GM12891 (cell line): ENCODE results near the gene RASGRF1. TPM values are rescaled to one million over a fixed set of nuclear protein-coding genes. Genes with fewer than 3 reads are reported as not detected.

Experiments
- DNase-seq: peaks from one replicate; pipeline ENCODE4 v3.0.0; 2011; ENCODE audit warnings: low spot score; ENCODE audit not compliant: insufficient read length
- FAIRE-seq: peaks from 2 replicates; lab custom pipeline; 2011; peaks lifted over from hg19 to GRCh38; lab: Jason Lieb, UNC
- PAX5 ChIP-seq: IDR thresholded peaks from 2 replicates; pipeline ENCODE4 v1.6.1; 2011; ENCODE audit warnings: low read length, moderate library complexity, mild to moderate bottlenecking; ENCODE audit not compliant: insufficient read depth, severe bottlenecking
- POLR2A ChIP-seq: IDR thresholded peaks from 2 replicates; pipeline ENCODE4 v1.6.1; 2011; ENCODE audit warnings: low read depth, low read length, control low read depth
- POLR2AphosphoS5 ChIP-seq: IDR thresholded peaks from 2 replicates; pipeline ENCODE4 v1.6.1; 2011; ENCODE audit warnings: low read depth, low read length, control low read depth
- POU2F2 ChIP-seq: IDR thresholded peaks from 2 replicates; pipeline ENCODE4 v1.6.1; 2011; ENCODE audit warnings: low read depth, mild to moderate bottlenecking, control low read depth, low read length, moderate library complexity
- SPI1 ChIP-seq: IDR thresholded peaks from 2 replicates; pipeline ENCODE4 v1.6.1; 2011; ENCODE audit warnings: low read depth, low read length, control low read depth
- TAF1 ChIP-seq: IDR thresholded peaks from 2 replicates; pipeline ENCODE4 v1.6.1; 2011; ENCODE audit warnings: low read depth, low read length, control low read depth
- polyA plus RNA-seq: library from polyadenylated mRNA; unstranded; fragments of >200 nt; gene quantifications from one replicate; pipeline ENCODE4 v1.2.1, GENCODE V29; 2012; ENCODE audit warnings: low read depth, missing spikeins, inconsistent platforms; ENCODE audit not compliant: missing spikeins

Gene RASGRF1, protein sequence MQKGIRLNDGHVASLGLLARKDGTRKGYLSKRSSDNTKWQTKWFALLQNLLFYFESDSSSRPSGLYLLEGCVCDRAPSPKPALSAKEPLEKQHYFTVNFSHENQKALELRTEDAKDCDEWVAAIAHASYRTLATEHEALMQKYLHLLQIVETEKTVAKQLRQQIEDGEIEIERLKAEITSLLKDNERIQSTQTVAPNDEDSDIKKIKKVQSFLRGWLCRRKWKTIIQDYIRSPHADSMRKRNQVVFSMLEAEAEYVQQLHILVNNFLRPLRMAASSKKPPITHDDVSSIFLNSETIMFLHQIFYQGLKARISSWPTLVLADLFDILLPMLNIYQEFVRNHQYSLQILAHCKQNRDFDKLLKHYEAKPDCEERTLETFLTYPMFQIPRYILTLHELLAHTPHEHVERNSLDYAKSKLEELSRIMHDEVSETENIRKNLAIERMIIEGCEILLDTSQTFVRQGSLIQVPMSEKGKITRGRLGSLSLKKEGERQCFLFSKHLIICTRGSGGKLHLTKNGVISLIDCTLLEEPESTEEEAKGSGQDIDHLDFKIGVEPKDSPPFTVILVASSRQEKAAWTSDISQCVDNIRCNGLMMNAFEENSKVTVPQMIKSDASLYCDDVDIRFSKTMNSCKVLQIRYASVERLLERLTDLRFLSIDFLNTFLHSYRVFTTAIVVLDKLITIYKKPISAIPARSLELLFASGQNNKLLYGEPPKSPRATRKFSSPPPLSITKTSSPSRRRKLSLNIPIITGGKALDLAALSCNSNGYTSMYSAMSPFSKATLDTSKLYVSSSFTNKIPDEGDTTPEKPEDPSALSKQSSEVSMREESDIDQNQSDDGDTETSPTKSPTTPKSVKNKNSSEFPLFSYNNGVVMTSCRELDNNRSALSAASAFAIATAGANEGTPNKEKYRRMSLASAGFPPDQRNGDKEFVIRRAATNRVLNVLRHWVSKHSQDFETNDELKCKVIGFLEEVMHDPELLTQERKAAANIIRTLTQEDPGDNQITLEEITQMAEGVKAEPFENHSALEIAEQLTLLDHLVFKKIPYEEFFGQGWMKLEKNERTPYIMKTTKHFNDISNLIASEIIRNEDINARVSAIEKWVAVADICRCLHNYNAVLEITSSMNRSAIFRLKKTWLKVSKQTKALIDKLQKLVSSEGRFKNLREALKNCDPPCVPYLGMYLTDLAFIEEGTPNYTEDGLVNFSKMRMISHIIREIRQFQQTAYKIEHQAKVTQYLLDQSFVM (N-terminal part only)
- polyA plus RNA-seq, result 3.0 TPM

DNA sequence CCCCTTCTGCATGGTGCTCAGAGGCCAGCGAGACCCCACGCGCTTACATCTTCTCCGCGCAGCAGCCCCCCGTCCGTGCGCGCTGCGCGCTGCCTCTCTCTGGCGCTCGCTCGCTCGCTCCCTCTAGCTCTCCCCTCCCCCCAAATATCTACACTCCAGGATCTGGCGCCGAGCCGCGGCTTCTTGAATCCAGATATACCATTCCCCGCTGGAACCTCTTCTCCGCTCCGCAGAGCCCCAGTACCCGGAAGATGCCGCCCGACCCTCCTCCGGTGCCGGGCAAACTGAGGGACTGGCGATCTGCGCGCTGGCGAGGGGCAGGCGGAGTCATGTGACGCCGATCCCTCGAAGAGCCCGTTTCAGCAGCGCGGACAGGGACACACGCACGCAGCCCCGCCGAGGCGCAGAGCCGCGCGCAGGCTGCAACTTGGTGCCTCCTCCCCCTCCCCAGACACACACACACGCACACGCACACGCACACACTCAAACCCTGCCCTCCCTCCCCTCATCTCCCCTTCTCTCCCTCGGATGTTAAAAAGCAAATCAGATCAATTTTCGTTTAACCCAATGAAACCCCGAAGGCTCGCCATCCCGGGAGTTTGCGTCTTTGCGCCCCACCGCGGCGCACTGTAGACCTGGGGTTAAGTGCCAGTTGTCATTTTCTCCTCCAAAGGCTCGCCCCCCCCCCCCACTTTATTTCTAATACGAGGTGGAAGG is at the start of gene RASGRF1:
Gene RASGRF1 (minus strand): TSS at position 294 of the 717 bp plus-strand sequence. CDS start 282 bp downstream, at position 12.
- FAIRE-seq, result no peak
- no peak for DNase-seq
- no peak for TF ChIP-seq SPI1
- no peak for TF ChIP-seq PAX5
- no peak for TF ChIP-seq POLR2AphosphoS5
- TF ChIP-seq POLR2A, result no peak
- TF ChIP-seq TAF1, result no peak
- no peak for TF ChIP-seq POU2F2

DNA sequence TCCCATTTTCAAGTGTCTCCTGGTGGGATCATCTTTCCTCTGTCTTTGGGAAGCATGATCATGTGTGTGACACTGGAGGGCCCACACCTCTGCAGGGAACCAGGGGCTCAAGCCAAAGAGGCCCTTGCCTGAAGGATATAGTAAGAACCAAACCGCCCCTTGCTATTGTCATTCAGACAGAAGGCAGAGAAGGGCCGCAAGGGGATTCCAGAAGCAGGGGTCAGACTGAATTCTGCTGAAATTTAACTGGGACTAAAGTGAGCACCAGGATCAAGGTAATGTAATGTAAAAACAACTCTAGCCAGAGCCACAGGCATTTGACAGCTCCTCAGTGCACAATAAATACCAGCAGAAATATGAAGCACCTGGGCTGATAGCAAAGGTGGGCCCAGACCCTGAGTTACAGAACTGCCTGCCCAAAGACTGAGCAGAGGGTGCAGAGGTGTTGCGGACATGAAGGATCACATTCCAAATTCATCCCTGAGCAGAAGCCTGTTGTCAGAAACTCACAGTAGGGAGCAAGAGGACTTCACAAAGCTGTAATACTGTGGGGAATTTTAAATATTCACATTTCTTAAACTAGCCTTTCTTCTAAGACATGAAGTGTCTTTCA is 46.0 kb upstream of the RASGRF1 start:
- no peak for TF ChIP-seq SPI1
- TF ChIP-seq TAF1, result no peak
- no peak for TF ChIP-seq PAX5
- TF ChIP-seq POLR2A, result no peak
- TF ChIP-seq POLR2AphosphoS5, result no peak
- TF ChIP-seq POU2F2, result no peak
- FAIRE-seq, result no peak
- DNase-seq, result no peak

DNA sequence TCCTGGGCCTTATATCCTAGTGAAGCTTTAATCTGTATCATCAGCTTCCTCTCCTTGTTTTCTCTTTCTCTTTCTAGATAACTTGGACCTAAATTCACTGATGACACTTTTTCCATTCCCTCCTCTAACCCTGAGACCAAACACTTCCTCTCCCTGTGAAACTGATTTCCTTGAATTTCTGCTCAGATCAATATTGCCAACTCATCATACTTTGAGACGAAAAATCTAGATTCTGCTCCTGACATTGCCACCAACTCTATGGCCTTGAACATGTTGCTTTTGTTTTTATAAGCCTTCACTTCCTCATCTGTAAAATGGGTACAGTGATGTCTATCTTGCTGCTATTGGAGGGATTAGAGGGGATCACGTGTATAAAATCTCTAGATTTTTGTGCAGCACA is 42.7 kb upstream of the RASGRF1 start:
- DNase-seq, result no peak
- no peak for TF ChIP-seq TAF1
- TF ChIP-seq POLR2A, result no peak
- no peak for TF ChIP-seq POLR2AphosphoS5
- TF ChIP-seq SPI1, result no peak
- no peak for TF ChIP-seq POU2F2
- FAIRE-seq, result no peak

DNA sequence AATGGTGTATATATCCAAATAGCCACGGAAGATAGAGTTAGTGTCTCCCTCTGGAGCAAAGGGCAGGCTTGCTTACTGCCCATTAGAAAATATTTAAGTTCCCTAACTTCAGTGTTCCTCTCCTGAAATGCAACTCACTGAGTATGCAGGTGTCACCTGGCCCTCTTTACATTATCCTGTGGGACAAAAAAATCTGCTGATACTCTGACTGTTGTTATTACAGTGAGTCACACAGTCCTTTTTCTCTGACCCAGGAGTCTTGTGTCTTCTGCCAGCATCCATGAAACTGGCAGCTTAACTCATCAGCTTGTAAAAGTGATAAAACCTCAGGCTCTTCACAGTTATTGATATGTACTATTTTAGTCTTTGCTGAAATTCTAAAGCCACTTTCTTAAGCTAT is 42.2 kb upstream of the RASGRF1 start:
- no peak for FAIRE-seq
- no peak for DNase-seq
- TF ChIP-seq POLR2A (no peak), TAF1 (no peak), POU2F2 (no peak), POLR2AphosphoS5 (no peak), PAX5 (no peak), SPI1 (no peak)

DNA sequence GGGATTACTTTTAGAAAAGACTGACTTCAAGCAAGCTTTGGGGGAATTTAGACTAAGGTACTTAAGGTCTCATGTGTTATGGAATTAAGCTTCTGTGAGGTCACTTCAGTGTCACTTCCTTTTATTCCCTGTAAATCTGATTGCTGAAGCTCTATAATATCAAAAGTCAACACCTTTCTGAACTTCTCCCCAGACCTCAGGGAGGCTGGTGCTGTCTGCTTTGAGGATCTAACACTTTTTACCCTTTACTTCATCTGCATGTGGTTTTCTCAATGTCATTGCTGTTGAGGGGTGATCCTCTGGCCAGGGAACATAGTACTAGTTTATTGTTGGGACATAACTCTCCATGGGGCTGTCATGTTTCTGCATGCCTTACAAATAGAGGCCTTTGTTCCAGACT is 41.8 kb upstream of the RASGRF1 start:
- DNase-seq (no peak), FAIRE-seq (no peak)
- TF ChIP-seq POLR2A, result no peak
- no peak for TF ChIP-seq POLR2AphosphoS5
- no peak for TF ChIP-seq TAF1
- TF ChIP-seq SPI1, result no peak
- TF ChIP-seq PAX5, result no peak
- TF ChIP-seq POU2F2, result no peak

DNA sequence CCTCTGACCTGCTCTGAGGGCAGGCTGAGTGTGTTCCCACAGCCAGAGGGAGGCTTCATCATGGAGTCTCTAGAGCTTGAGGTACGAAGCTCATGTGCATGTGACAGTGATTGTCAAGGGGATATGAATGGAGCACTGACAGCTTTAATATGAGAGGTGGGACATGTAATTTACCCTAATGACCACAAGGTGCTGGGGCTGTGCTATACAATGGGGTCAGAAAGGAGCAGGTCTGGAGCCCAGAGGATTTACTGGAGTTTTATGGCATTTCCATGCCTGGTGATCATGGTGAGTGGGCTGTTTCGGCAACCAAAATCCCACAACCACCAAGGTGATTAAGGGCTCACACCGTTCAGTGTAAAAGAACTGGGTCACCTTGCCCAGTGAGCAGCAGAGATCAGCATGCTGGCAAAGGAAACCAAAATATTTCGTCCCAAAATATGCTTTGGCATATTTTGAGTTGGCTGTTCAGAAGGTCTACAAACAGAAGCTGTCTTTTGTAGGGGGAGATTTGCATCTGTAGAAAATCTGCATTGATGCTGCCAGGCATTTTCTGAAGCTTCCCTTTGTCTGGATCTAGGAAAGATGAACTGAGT is 40.1 kb upstream of the RASGRF1 start:
- FAIRE-seq (no peak), DNase-seq (no peak)
- TF ChIP-seq POLR2AphosphoS5 (no peak), PAX5 (no peak), TAF1 (no peak), SPI1 (no peak), POU2F2 (no peak), POLR2A (no peak)

DNA sequence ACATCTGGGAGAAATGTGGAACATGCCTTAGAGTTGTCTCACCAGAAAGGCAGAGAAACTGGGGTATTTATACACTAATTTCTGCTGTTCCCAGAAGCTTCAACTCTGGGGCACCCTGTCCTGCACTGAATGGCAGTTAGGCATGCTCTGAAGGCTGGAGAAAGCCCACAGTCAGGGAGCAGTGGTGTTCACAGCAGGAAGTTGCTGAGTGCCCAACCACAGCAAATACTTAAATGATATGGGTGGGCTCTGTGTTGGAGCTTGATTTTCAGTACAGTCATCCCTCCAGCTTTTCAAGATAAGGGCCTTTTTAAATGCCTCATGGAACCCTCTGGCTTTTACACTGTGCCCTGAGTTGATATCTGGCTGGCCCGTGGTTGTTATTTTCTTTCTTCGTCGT is 38.7 kb upstream of the RASGRF1 start:
- FAIRE-seq (no peak), DNase-seq (no peak)
- TF ChIP-seq POLR2A (no peak), TAF1 (no peak), SPI1 (no peak), PAX5 (no peak), POLR2AphosphoS5 (no peak), POU2F2 (no peak)

DNA sequence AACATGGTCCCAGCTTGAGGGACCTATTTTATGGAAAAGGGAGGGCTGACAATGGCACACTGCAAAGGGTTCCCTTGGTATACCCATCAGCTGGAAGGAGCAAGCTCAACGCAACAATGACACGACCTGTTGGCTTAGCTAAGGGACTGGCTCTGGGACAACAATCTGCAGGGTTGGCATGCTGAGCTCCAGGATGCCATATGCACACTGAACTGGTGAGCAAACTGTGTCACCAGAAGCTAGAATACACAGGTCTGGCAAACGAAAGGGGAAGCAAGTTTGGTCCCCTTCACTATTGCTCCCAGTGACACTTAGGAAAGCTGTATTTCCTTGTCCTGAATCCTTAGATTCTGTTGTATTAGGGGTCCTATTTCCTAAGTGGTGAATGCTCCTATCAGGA is 38.0 kb upstream of the RASGRF1 start:
- DNase-seq, result no peak
- no peak for TF ChIP-seq POLR2A
- no peak for TF ChIP-seq POU2F2
- TF ChIP-seq TAF1, result no peak
- no peak for FAIRE-seq
